Muscle of leg (tissue), 11 donors: ENCODE measurements around the gene PROSER2. TPM values are rescaled to one million over a fixed set of nuclear protein-coding genes. Genes with fewer than 3 reads are reported as not detected.

Experiments used
- DNase-seq: peaks from one replicate; pipeline ENCODE4 v3.0.0; 2013
- H3K27ac ChIP-seq: one replicate; pipeline ENCODE4 v1.5.1; 2013; ENCODE audit warnings: mild to moderate bottlenecking, low read length, control low read depth
- H3K27me3 ChIP-seq: one replicate; pipeline ENCODE4 v1.6.1; 2013; ENCODE audit warnings: low read length; ENCODE audit not compliant: control insufficient read depth, insufficient read depth
- H3K36me3 ChIP-seq: one replicate; pipeline ENCODE4 v1.6.1; 2013; ENCODE audit warnings: low read length; ENCODE audit not compliant: control insufficient read depth, insufficient read depth
- H3K4me1 ChIP-seq: one replicate; pipeline ENCODE4 v1.6.1; 2013; ENCODE audit warnings: low read length; ENCODE audit not compliant: control insufficient read depth, insufficient read depth
- H3K4me3 ChIP-seq: one replicate; pipeline ENCODE4 v1.5.1; 2013; ENCODE audit warnings: low read length, control low read depth
- H3K9me3 ChIP-seq: replicated peaks from 2 replicates; pipeline ENCODE4 v1.6.1; 2013; ENCODE audit warnings: low read depth, low read length; ENCODE audit not compliant: control insufficient read depth
- WGBS: methylation state at CpG from one replicate; pipeline ENCODE4 v1.1.5; 2013; ENCODE audit warnings: missing lambda C conversion rate; ENCODE audit not compliant: insufficient coverage; 5-methylcytosine and 5-hydroxymethylcytosine counted together
- polyA plus RNA-seq, 8 donors: library from polyadenylated mRNA; unstranded; fragments of 120-200 nt; gene quantifications; one replicate each; pipeline versions ENCODE4 v1.2.1 to v1.2.3, GENCODE V29; 2013; ENCODE audit warnings: inconsistent platforms in 1 of 8, low replicate concordance in 1 of 8; ENCODE audit not compliant: insufficient read length in 8 of 8, insufficient read depth in 1 of 8
- total RNA-seq: library from RNA; stranded (reverse); fragments of 120-200 nt; gene quantifications from one replicate; pipeline ENCODE4 v1.2.4, GENCODE V29; 2013

Gene PROSER2
- total and polyA plus RNA-seq, 9 donors: 3.4 to 5.5 (median 4.0) TPM

DNA sequence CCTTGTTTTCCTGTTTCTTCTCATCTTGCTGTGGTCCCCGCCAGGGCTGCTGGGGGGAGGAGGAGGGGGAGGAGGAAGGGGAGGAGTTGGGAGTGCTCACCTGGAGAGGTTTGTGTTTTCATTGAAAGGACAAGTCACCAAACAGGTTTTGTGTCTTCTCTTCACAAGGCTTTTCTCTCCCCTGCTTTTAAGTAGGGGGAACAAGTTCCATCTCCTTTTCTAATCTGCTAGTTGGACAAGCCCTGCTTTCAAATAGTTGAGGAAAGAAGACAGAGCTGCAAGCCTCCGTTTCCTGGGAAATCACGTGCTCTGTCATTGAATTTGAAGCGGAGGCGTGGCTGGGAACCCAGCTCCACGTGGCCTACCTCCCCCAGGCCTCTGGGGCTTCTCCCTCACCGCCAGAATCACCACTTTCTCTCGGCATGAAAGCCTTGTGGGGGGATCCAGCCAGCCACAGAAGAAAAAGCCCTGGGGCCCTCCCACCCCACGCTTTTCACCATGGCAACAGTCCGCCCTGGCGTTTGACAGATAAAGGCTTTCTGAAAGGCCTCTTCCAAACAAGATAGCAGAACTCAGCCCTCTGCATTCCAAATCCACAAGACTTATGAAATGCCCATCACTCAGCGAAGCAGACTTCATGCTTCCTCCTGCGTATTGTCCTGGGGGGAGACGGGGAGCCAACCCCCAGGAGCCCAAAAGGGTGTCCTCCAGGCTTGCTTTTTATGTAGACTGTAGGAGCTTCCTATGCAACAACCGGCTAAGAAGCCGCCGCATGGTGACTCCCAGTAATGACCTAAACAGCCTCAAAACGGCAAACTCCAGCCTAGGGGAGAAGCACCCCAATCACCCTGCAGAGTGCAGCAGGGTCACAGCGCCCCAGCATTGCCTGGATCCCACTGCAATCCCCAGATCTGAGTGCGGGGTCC lies 51.7 kb downstream of the PROSER2 start:
- peaks cover 7% of the 10 kb centered on the region for H3K27me3 ChIP-seq
- H3K36me3 ChIP-seq: no peaks in the 10 kb centered on the region
- peaks cover 27% of the 10 kb centered on the region for H3K4me1 ChIP-seq
- peak; percentile 60 for DNase-seq
- WGBS: 27% methylated on average over 13 of the region's 20 CpGs
- H3K4me3 ChIP-seq: no peak overlapping the region
- H3K27ac ChIP-seq: peak overlapping the region; percentile 55
- H3K9me3 ChIP-seq: no peaks in the 10 kb centered on the region

DNA sequence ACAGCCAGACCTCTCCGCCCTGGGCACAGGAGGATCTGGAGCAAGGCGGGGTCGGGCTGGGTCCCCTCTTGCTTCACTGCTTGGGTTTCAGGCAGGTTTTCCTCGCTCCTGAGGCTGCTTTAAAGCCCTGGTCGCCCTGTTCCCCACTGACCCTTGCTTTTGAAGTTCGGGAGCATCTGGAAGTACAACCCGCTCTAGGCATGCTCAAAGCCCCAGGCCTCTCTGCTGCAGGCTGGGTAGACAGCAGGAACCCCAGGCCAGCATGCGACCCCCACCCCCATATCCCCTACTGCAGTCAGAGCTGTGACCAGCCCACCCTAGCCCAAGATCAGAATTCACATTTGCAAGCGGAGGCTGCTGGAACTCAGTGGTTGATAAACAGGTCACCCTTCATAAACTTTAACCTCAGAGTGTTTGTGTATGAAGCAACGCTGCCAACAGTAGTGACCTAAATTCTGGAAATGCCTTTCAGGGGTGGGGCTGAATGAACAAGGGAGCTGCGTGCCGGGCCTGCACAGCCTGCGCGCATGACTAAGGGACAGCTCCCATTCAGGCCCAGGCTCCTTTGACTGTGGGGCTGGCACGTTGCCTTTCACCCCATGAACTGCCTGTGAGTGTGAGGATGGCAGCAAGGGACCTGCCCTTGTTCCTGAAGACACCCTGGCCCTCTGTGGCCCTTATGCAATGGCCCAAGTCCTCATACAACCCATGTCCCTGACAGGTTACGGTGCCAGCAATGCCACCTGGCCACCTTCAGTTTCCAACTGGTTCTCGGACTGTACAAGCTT lies 52.5 kb downstream of the PROSER2 start:
- no peak overlapping the region for H3K4me3 ChIP-seq
- no peaks in the 10 kb centered on the region for H3K36me3 ChIP-seq
- no peaks in the 10 kb centered on the region for H3K9me3 ChIP-seq
- H3K27ac ChIP-seq: peak overlapping the region; percentile 55
- 66% methylated on average over 14 of the region's 17 CpGs for WGBS
- H3K27me3 ChIP-seq: peaks cover 3% of the 10 kb centered on the region
- DNase-seq: peak; percentile 69
- H3K4me1 ChIP-seq: peaks cover 22% of the 10 kb centered on the region

GRCh38 chr10:11876324-11876723 lies 53.2 kb downstream of the PROSER2 start:
- WGBS: 89% methylated on average over 1 of the region's 6 CpGs
- DNase-seq: no peak
- no peak overlapping the region for H3K4me3 ChIP-seq

GRCh38 chr10:11876805-11877590 lies 53.8 kb downstream of the PROSER2 start:
- H3K36me3 ChIP-seq: no peaks in the 10 kb centered on the region
- H3K27ac ChIP-seq: no peak overlapping the region
- WGBS: 90% methylated on average over 15 of the region's 19 CpGs
- peaks cover 3% of the 10 kb centered on the region for H3K27me3 ChIP-seq
- DNase-seq: no peak
- no peaks in the 10 kb centered on the region for H3K9me3 ChIP-seq
- H3K4me3 ChIP-seq: no peak overlapping the region
- H3K4me1 ChIP-seq: peaks cover 20% of the 10 kb centered on the region

More at GRCh38 chr10:11876324-11876723, 53.2 kb downstream of the PROSER2 start:
- H3K36me3 ChIP-seq: no peaks in the 10 kb centered on the region
- peak overlapping the region; percentile 51 for H3K27ac ChIP-seq
- peaks cover 22% of the 10 kb centered on the region for H3K4me1 ChIP-seq
- H3K9me3 ChIP-seq: no peaks in the 10 kb centered on the region
- H3K27me3 ChIP-seq: peaks cover 3% of the 10 kb centered on the region

DNA sequence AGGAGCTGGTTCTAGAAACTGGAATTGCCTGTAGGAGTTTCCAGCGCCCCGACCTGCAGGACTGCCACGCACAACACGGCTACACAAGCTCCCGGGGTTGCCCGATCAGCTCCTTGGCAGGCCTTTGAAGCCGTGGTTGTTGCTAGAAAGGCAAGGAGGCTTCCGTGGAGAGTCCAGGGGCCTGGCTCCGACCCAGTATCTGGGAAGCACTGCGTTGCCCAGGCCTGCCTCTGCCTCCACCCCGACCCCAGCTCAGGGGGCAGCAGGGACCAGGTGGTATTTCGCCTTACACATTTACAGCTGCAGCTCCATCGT lies 54.4 kb downstream of the PROSER2 start:
- Histone ChIP-seq H3K4me1 (peaks cover 20% of the 10 kb centered on the region), H3K4me3 (no peak overlapping the region), H3K36me3 (no peaks in the 10 kb centered on the region), H3K27me3 (peaks cover 3% of the 10 kb centered on the region), H3K9me3 (no peaks in the 10 kb centered on the region), H3K27ac (no peak overlapping the region)
- 90% methylated on average over 13 of the region's 13 CpGs for WGBS
- DNase-seq: no peak

DNA sequence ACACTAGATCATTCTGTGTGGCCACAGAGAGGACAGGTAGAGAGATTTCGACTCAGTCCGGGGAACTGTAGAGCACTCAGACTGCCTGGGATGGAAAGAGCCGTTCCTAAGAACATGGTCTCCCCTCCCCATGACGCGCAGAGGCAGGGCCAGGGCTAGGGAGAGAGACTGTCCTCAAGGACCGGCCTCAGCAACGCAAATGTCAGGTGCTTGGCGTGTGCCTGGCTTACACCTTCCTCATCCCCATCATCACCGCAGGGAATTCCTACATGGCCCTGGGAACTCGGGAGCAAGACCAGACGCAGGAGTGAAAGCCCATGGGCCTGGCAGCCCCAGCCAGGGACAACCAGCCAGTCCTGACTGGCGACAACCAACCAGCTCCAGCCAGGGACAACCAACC lies 55.6 kb downstream of the PROSER2 start:
- no peaks in the 10 kb centered on the region for H3K36me3 ChIP-seq
- H3K4me1 ChIP-seq: peaks cover 20% of the 10 kb centered on the region
- no peaks in the 10 kb centered on the region for H3K9me3 ChIP-seq
- no peak for DNase-seq
- no peak overlapping the region for H3K4me3 ChIP-seq
- no peaks in the 10 kb centered on the region for H3K27me3 ChIP-seq
- H3K27ac ChIP-seq: no peak overlapping the region
- WGBS: 89% methylated on average over 12 of the region's 12 CpGs

DNA sequence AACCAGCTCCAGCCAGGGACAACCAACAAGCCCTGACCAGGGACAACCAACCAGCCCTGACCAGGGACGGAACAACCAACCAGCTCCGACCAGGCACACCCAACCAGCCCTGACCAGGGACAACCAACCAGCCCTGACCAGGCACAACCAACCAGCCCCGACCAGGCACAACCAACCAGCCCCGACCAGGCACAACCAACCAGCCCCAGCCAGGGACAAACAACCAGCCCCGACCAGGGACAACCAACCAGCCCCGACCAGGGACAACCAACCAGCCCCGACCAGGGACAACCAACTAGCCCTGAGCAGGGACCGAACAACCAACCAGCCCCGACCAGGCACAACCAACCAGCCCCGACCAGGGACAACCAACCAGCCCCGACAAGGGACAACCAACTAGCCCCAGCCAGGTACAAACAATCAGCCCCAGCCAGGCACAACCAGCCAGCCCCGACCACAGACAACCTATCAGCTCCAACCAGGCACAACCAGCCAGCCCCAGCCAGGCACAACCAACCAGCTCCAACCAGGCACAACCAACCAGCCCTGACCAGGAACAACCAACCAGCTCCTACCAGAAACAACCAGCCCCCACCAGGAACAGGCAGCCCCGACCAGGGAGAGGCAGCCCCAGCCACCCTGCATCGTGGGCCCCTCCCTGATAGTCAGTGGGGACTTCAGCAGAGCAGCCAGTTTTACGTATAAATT lies 56.4 kb downstream of the PROSER2 start:
- Histone ChIP-seq H3K27me3 (no peaks in the 10 kb centered on the region), H3K9me3 (no peaks in the 10 kb centered on the region), H3K4me3 (no peak overlapping the region), H3K36me3 (no peaks in the 10 kb centered on the region), H3K27ac (no peak overlapping the region), H3K4me1 (peaks cover 20% of the 10 kb centered on the region)
- no peak for DNase-seq
- 84% methylated on average over 15 of the region's 15 CpGs for WGBS

- no peak overlapping the region for H3K4me3 ChIP-seq
- WGBS: 80% methylated on average over 31 of the region's 32 CpGs
- peaks cover 12% of the 10 kb centered on the region for H3K4me1 ChIP-seq
- H3K27me3 ChIP-seq: no peaks in the 10 kb centered on the region
- DNase-seq: no peak
- no peaks in the 10 kb centered on the region for H3K36me3 ChIP-seq
- H3K27ac ChIP-seq: no peak overlapping the region
- no peaks in the 10 kb centered on the region for H3K9me3 ChIP-seq
Measured at GRCh38 chr10:11880151-11881029, 57.2 kb downstream of the PROSER2 start.

DNA sequence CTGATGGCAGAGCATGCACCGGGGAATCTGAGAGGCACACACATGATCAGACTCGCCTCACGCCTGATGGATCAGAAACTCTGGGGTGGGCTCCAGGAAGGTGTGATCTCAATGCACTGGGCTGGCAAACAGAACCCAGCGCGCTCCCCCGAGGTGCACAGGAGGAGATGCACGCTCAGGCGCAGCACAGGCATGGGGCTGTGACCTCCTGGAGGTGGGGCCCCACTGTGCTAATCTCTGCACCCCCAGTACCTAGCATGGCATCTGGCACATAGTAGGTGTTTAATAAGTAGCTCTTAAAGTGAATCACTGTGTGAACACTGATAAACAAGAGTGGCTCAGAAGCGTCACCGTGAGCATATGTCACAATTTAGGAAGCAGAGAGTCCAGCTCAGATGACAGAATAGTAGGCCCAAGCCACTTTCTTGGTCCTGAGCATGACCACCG lies 57.9 kb downstream of the PROSER2 start:
- Histone ChIP-seq H3K4me1 (peaks cover 8% of the 10 kb centered on the region), H3K4me3 (no peak overlapping the region), H3K27ac (no peak overlapping the region), H3K27me3 (no peaks in the 10 kb centered on the region), H3K9me3 (no peaks in the 10 kb centered on the region), H3K36me3 (no peaks in the 10 kb centered on the region)
- no peak for DNase-seq
- WGBS: 93% methylated on average over 11 of the region's 11 CpGs
